Measurements from ENCODE around the gene CBX4.

DNA sequence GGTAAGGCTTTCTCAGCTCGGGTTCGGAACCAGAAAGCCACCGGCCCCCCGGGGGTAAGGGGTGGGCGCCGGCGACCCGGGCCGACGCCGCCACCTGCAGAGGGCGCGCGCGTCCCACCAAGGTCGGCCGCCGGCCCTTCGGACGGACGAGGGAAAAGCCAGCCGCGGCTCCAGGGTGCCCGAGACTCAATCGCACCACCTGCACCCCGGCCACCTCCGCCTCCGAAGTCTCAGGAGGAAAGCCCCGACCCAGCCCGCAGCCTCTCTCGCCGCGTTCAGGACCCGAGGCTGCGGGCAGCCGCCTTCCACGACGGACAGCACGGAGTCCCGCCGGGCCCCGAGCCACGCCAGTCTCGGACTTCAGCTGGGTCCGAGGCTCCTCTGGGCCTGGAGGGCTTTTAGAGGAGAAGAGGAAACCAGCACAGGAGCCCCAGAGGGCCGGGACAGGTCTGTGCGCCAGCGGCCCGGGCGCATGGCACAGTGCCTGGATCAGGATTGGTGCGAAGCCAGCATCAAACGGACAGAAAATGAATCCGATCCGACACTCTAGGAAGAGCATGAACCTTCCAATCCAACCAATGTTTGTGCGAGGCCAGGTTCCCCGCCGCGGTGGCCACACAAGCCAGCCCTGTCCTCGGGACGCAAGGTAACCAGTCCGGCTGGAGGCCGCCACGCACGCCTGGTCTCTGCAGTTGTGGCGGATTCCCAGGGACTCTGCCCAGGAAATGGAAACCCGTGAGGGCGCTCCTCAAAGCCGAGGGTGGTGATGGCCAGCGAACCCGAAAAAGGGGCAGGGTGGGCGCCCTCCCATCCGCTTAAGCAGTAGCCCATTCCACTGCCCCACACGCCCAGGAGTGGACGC is 49.1 kb downstream of the CBX4 start:
- TF ChIP-seq, protein P1, sequence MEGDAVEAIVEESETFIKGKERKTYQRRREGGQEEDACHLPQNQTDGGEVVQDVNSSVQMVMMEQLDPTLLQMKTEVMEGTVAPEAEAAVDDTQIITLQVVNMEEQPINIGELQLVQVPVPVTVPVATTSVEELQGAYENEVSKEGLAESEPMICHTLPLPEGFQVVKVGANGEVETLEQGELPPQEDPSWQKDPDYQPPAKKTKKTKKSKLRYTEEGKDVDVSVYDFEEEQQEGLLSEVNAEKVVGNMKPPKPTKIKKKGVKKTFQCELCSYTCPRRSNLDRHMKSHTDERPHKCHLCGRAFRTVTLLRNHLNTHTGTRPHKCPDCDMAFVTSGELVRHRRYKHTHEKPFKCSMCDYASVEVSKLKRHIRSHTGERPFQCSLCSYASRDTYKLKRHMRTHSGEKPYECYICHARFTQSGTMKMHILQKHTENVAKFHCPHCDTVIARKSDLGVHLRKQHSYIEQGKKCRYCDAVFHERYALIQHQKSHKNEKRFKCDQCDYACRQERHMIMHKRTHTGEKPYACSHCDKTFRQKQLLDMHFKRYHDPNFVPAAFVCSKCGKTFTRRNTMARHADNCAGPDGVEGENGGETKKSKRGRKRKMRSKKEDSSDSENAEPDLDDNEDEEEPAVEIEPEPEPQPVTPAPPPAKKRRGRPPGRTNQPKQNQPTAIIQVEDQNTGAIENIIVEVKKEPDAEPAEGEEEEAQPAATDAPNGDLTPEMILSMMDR (IDR thresholded peaks at IDR 0.05): peak; percentile 76 to 92 (median 88)
- TF ChIP-seq POLR2A (IDR thresholded peaks at IDR 0.05): no peak
